GM12878 (cell line): ENCODE results near the gene SLC15A1. TPM values are rescaled to one million over a fixed set of nuclear protein-coding genes. Genes with fewer than 3 reads are reported as not detected.

Experiments
- ATAC-seq: fragments of 200-7000 bp; cut with Tn5 transposase; 3 replicates; pipeline ENCODE4 v1.9.1; 2020; ENCODE audit warnings: mild to moderate bottlenecking, moderate library complexity
- BruUV-seq: library from RNA; stranded (reverse); fragments of 400-500 nt; replicated peaks from 2 replicates; lab custom pipeline; 2021; lab: Mats Ljungman, UMichigan
- CTCF ChIA-PET: fragments of 300-600 bp; sonication (Branson Sonifier 250); formaldehyde crosslinking; extraction: SDS; loops from one replicate; lab custom pipeline; 2021; ENCODE audit warnings: inconsistent platforms; lab: Yijun Ruan, JAX
- POLR2A ChIA-PET: fragments of 350-600 bp; formaldehyde crosslinking; extraction: SDS; loops from one replicate; lab custom pipeline; 2021; ENCODE audit warnings: inconsistent platforms; lab: Charles Lee
- RAD21 ChIA-PET: fragments of 300-600 bp; sonication (Branson Sonifier 250); formaldehyde crosslinking; loops from one replicate; lab custom pipeline; 2023; ENCODE audit warnings: antibody characterized with exemption; ENCODE audit not compliant: unreplicated experiment; lab: Charles Lee
- SMC1A ChIA-PET: fragments of 300-600 bp; sonication (Branson Sonifier 250); formaldehyde crosslinking; loops from one replicate; lab custom pipeline; 2023; ENCODE audit not compliant: unreplicated experiment, uncharacterized antibody; lab: Charles Lee
- DNase-seq: peaks from one replicate; pipeline ENCODE4 v3.0.0-alpha.2; 2011; ENCODE audit warnings: low read depth, low spot score
- FAIRE-seq: peaks from 3 replicates; lab custom pipeline; 2011; peaks lifted over from hg19 to GRCh38; lab: Jason Lieb, UNC
- H2AFZ ChIP-seq: 2 replicates; pipeline ENCODE4 v1.6.0; 2011; ENCODE audit warnings: low read depth, low read length, control low read depth; ENCODE audit not compliant: control insufficient read depth
- H3K27ac ChIP-seq: 2 replicates; pipeline ENCODE4 v1.5.1; 2011; ENCODE audit warnings: control low read depth; ENCODE audit not compliant: control insufficient read depth, insufficient read depth
- H3K27me3 ChIP-seq, 2 experiments: replicated peaks in 1 of 2; 2 replicates each; pipeline versions ENCODE4 v1.6.0 to v1.6.1; 2011; ENCODE audit warnings: low read length in 1 of 2; ENCODE audit not compliant: control insufficient read depth in 2 of 2, insufficient read depth in 2 of 2
- H3K36me3 ChIP-seq, 2 experiments: 2 replicates each; pipeline ENCODE4 v1.5.1; 2011; ENCODE audit warnings: low read length in 1 of 2; ENCODE audit not compliant: control insufficient read depth in 2 of 2, insufficient read depth in 2 of 2
- H3K4me1 ChIP-seq: 2 replicates; pipeline ENCODE4 v1.6.1; 2011; ENCODE audit warnings: mild to moderate bottlenecking, low read length, moderate library complexity, mixed read lengths; ENCODE audit not compliant: control insufficient read depth, insufficient read depth
- H3K4me2 ChIP-seq: 2 replicates; pipeline ENCODE4 v1.6.0; 2011; ENCODE audit warnings: control low read depth; ENCODE audit not compliant: control insufficient read depth, insufficient read depth
- H3K4me3 ChIP-seq: fragments of 200-600 bp; sonication (generic); 2 replicates; pipeline ENCODE4 v1.5.1; 2016
- H3K79me2 ChIP-seq: 2 replicates; pipeline ENCODE4 v1.6.0; 2011; ENCODE audit warnings: low read length; ENCODE audit not compliant: control insufficient read depth, insufficient read depth
- H3K9ac ChIP-seq: 2 replicates; pipeline ENCODE4 v1.8.0; 2011; ENCODE audit warnings: low read length, control low read depth, mixed read lengths; ENCODE audit not compliant: control insufficient read depth, insufficient read depth
- H3K9me3 ChIP-seq: replicated peaks from 3 replicates; pipeline ENCODE4 v1.5.1; 2011; ENCODE audit warnings: mild to moderate bottlenecking, low read length; ENCODE audit not compliant: control insufficient read depth, insufficient read depth
- H4K20me1 ChIP-seq: 2 replicates; pipeline ENCODE4 v1.6.0; 2011; ENCODE audit not compliant: control insufficient read depth, insufficient read depth
- BACH1 ChIP-seq: fragments of 450-650 bp; IDR thresholded peaks from 2 replicates; pipeline ENCODE4 v1.6.1; 2017; ENCODE audit warnings: mild to moderate bottlenecking, borderline replicate concordance
- BHLHE40 ChIP-seq, 2 experiments: fragments of 450-650 bp in 1 of 2; IDR thresholded peaks; 2 replicates each; pipeline ENCODE4 v1.6.1; 2011 to 2017; ENCODE audit warnings: low read depth in 2 of 2, borderline replicate concordance in 1 of 2, improper control_type of control experiment in 1 of 2, low read length in 1 of 2, mild to moderate bottlenecking in 1 of 2
- CBX5 ChIP-seq: sonication (generic); IDR thresholded peaks from 2 replicates; pipeline ENCODE4 v1.6.1; 2016; ENCODE audit warnings: low read depth, moderate library complexity, mild to moderate bottlenecking, inconsistent platforms
- CREM ChIP-seq: IDR thresholded peaks from 2 replicates; pipeline ENCODE4 v1.6.1; 2014; ENCODE audit warnings: antibody characterized with exemption, low read depth
- EED ChIP-seq: sonication (generic); IDR thresholded peaks from 2 replicates; pipeline ENCODE4 v1.6.1; 2016; ENCODE audit warnings: antibody characterized with exemption, low read depth
- IKZF1 ChIP-seq: fragments of 450-650 bp; conservative IDR thresholded peaks from 2 replicates; pipeline ENCODE4 v1.6.1; 2017; ENCODE audit warnings: antibody characterized with exemption, mild to moderate bottlenecking
- KAT2A ChIP-seq: conservative IDR thresholded peaks from 2 replicates; pipeline ENCODE4 v1.6.1; 2011; ENCODE audit warnings: low read depth, low read length; ENCODE audit not compliant: control insufficient read depth
- RAD21 ChIP-seq: IDR thresholded peaks from 2 replicates; pipeline ENCODE4 v1.6.1; 2011; ENCODE audit warnings: mild to moderate bottlenecking, low read depth, low read length, moderate library complexity; ENCODE audit not compliant: insufficient read depth
- RB1 ChIP-seq: fragments of 450-650 bp; formaldehyde crosslinking; IDR thresholded peaks from 2 replicates; pipeline ENCODE4 v1.6.1; 2017; ENCODE audit warnings: mild to moderate bottlenecking, borderline replicate concordance
- SMC3 ChIP-seq: IDR thresholded peaks from 2 replicates; pipeline ENCODE4 v1.6.1; 2011; ENCODE audit warnings: low read length, improper control_type of control experiment, borderline replicate concordance
- TARDBP ChIP-seq: IDR thresholded peaks from 2 replicates; pipeline ENCODE4 v1.6.1; 2016; ENCODE audit warnings: borderline replicate concordance
- YY1 ChIP-seq: IDR thresholded peaks from 2 replicates; pipeline ENCODE4 v1.6.1; 2011; ENCODE audit warnings: low read depth, mild to moderate bottlenecking, low read length
- WGBS: methylation state at CpG from one replicate; pipeline ENCODE4 v1.1.6; 2016; ENCODE audit warnings: low lambda C conversion rate; ENCODE audit not compliant: insufficient replicate concordance, insufficient coverage; ENCODE audit errors: missing lambda C conversion rate; 5-methylcytosine and 5-hydroxymethylcytosine counted together
- in situ Hi-C: fragments of 300-500 bp; cut with MboI; formaldehyde crosslinking; loops from 9 replicates; pipeline ENCODE4 v1.14.3; 2018; ENCODE audit warnings: mixed read lengths
- intact Hi-C: fragments of 100-400 bp; cut with micrococcal nuclease; formaldehyde crosslinking; loops from one replicate; pipeline ENCODE4 v1.14.2; 2022; ENCODE audit not compliant: unreplicated experiment
- polyA plus RNA-seq, 11 experiments: library from polyadenylated mRNA; depleted of rRNA in 4 of 11; unstranded in 6 of 11; stranded (reverse) in 5 of 11; fragments of >200 nt; fragmentation: Nextera tagmentation in 4 of 11; fragmentation: Illumina TruSeq in 1 of 11; extraction: Ambion mirVana in 4 of 11; extraction: Trizol in 1 of 11; gene quantifications; 1 replicate in 1 of 11; 2 replicates in 10 of 11; pipeline versions ENCODE4 v1.2.1 to v1.2.3, GENCODE V29; 2011 to 2016; ENCODE audit warnings: inconsistent platforms in 2 of 11, missing spikeins in 2 of 11, low read depth in 1 of 11
- total RNA-seq, 4 experiments: library from RNA; depleted of rRNA in 3 of 4; stranded (reverse); fragments of >200 nt in 3 of 4; fragmentation: Illumina TruSeq in 1 of 4; extraction: Trizol in 1 of 4; gene quantifications; 2 replicates each; pipeline versions ENCODE4 v1.2.1 to v1.2.3, GENCODE V29; 2013 to 2021
- TF ChIP-seq, protein P1 (sequence below), 3 experiments: IDR thresholded peaks in 2 of 3; conservative IDR thresholded peaks in 1 of 3; 2 replicates each; pipeline ENCODE4 v1.5.1; 2011; ENCODE audit warnings: low read depth in 3 of 3, low read length in 3 of 3, mild to moderate bottlenecking in 3 of 3, control low read depth in 2 of 3, moderate library complexity in 2 of 3, inconsistent platforms in 1 of 3, mixed read lengths in 1 of 3; ENCODE audit not compliant: control insufficient read depth in 2 of 3, insufficient read depth in 1 of 3; ENCODE audit errors: extremely low read depth in 1 of 3
- TF ChIP-seq, protein P2 (sequence below): fragments of 450-650 bp; IDR thresholded peaks from 2 replicates; pipeline ENCODE4 v1.6.1; 2018; ENCODE audit warnings: borderline replicate concordance, mild to moderate bottlenecking; ENCODE audit not compliant: partially characterized antibody
- TF ChIP-seq, protein P3 (sequence below): fragments of 450-650 bp; IDR thresholded peaks from 2 replicates; pipeline ENCODE4 v1.6.1; 2017; ENCODE audit warnings: low read depth, mild to moderate bottlenecking, moderate library complexity

The SLC15A1 gene
- total and polyA plus RNA-seq, 10 of the 15 experiments (the other 5 are each of a cell fraction or from before 2014, with no cell fraction given) = not detected

- Histone ChIP-seq H3K4me3 (no peak overlapping the region), H3K36me3 (no peaks in the 10 kb centered on the region), H3K9me3 (no peaks in the 10 kb centered on the region), H3K27ac (no peak overlapping the region), H3K9ac (no peak overlapping the region), H3K4me2 (no peak overlapping the region), H2AFZ (peak overlapping the region; percentile 84), H3K4me1 (peaks cover 3% of the 10 kb centered on the region; the same call in 1 of the 2 replicates), H3K79me2 (no peaks in the 10 kb centered on the region; the same call in 1 of the 2 replicates), H4K20me1 (no peaks in the 10 kb centered on the region), H3K27me3 (no peaks in the 10 kb centered on the region)
- ATAC-seq = peak; percentile 99
- ChIA-PET SMC1A (interaction anchor here (0.6 to 5.0 kb wide), 50 partner anchors 12 to 799 kb away, joined by 3 to 66 read pairs (median 4); no protein-coding TSS in a partner anchor), RAD21 (interaction anchor here (0.6 to 5.2 kb wide), 35 partner anchors 12 to 797 kb away, joined by 3 to 89 read pairs (median 6); partner anchors contain the start of gene STK24), POLR2A (interaction anchor here (0.9 kb wide), 1 partner anchor 165 kb away, joined by 4 read pairs; no protein-coding TSS in a partner anchor), CTCF (interaction anchor here (0.5 to 6.7 kb wide), 66 partner anchors 8 to 1033 kb away, joined by 3 to 135 read pairs (median 4); partner anchors contain the start of gene STK24)
- BruUV-seq = no TSS peak
- peak; percentile 39 for DNase-seq
- in situ Hi-C loops = no loop called here
- peak; percentile 92 for FAIRE-seq
- TF ChIP-seq IKZF1 (peak; percentile 43; the same call in 1 of the 2 replicates), RAD21 (peak; percentile 94), SMC3 (peak; percentile 91), EED (peak; percentile 40; the same call in 1 of the 2 replicates), YY1 (peak; percentile 74), RB1 (peak; percentile 28; the same call in 1 of the 2 replicates), KAT2A (no peak), BHLHE40 (IDR thresholded peaks at IDR 0.05; ENCODE audit: borderline replicate concordance in 1 of 2, low read depth in 2 of 2, low read length in 1 of 2) (peak; percentile 25 to 57; a peak in 1 of 4 replicates), BACH1 (no peak), CBX5 (0 out of 2 replicates have a peak, but pooled peaks have one; percentile 33), TARDBP (no peak), CREM (no peak)
- TF ChIP-seq, protein P1, sequence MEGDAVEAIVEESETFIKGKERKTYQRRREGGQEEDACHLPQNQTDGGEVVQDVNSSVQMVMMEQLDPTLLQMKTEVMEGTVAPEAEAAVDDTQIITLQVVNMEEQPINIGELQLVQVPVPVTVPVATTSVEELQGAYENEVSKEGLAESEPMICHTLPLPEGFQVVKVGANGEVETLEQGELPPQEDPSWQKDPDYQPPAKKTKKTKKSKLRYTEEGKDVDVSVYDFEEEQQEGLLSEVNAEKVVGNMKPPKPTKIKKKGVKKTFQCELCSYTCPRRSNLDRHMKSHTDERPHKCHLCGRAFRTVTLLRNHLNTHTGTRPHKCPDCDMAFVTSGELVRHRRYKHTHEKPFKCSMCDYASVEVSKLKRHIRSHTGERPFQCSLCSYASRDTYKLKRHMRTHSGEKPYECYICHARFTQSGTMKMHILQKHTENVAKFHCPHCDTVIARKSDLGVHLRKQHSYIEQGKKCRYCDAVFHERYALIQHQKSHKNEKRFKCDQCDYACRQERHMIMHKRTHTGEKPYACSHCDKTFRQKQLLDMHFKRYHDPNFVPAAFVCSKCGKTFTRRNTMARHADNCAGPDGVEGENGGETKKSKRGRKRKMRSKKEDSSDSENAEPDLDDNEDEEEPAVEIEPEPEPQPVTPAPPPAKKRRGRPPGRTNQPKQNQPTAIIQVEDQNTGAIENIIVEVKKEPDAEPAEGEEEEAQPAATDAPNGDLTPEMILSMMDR (IDR thresholded peaks at IDR 0.05 in 2 of 3, conservative IDR thresholded peaks at IDR 0.05 in 1 of 3; ENCODE audit: control insufficient read depth in 2 of 3, extremely low read depth in 1 of 3, insufficient read depth in 1 of 3, low read depth in 3 of 3, low read length in 3 of 3) = peak; percentile 91 to 92 (median 92)
- TF ChIP-seq, protein P2, sequence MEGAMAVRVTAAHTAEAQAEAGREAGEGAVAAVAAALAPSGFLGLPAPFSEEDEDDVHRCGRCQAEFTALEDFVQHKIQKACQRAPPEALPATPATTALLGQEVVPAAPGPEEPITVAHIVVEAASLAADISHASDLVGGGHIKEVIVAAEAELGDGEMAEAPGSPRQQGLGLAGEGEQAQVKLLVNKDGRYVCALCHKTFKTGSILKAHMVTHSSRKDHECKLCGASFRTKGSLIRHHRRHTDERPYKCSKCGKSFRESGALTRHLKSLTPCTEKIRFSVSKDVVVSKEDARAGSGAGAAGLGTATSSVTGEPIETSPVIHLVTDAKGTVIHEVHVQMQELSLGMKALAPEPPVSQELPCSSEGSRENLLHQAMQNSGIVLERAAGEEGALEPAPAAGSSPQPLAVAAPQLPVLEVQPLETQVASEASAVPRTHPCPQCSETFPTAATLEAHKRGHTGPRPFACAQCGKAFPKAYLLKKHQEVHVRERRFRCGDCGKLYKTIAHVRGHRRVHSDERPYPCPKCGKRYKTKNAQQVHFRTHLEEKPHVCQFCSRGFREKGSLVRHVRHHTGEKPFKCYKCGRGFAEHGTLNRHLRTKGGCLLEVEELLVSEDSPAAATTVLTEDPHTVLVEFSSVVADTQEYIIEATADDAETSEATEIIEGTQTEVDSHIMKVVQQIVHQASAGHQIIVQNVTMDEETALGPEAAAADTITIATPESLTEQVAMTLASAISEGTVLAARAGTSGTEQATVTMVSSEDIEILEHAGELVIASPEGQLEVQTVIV = no peak
- TF ChIP-seq, protein P3, sequence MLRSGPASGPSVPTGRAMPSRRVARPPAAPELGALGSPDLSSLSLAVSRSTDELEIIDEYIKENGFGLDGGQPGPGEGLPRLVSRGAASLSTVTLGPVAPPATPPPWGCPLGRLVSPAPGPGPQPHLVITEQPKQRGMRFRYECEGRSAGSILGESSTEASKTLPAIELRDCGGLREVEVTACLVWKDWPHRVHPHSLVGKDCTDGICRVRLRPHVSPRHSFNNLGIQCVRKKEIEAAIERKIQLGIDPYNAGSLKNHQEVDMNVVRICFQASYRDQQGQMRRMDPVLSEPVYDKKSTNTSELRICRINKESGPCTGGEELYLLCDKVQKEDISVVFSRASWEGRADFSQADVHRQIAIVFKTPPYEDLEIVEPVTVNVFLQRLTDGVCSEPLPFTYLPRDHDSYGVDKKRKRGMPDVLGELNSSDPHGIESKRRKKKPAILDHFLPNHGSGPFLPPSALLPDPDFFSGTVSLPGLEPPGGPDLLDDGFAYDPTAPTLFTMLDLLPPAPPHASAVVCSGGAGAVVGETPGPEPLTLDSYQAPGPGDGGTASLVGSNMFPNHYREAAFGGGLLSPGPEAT = peak; percentile 44; the same call in 1 of the 2 replicates
- intact Hi-C loops = loop anchor here (1.0 to 5.0 kb wide), 3 partner anchors 81 to 208 kb away; no protein-coding TSS in a partner anchor
- WGBS = 16% methylated on average over 9 of the region's 9 CpGs
Observed at GRCh38 chr13:98653463-98653985, 98.9 kb downstream of the SLC15A1 start.
